ENCODE results near the gene NAA35.

Gene NAA35

DNA sequence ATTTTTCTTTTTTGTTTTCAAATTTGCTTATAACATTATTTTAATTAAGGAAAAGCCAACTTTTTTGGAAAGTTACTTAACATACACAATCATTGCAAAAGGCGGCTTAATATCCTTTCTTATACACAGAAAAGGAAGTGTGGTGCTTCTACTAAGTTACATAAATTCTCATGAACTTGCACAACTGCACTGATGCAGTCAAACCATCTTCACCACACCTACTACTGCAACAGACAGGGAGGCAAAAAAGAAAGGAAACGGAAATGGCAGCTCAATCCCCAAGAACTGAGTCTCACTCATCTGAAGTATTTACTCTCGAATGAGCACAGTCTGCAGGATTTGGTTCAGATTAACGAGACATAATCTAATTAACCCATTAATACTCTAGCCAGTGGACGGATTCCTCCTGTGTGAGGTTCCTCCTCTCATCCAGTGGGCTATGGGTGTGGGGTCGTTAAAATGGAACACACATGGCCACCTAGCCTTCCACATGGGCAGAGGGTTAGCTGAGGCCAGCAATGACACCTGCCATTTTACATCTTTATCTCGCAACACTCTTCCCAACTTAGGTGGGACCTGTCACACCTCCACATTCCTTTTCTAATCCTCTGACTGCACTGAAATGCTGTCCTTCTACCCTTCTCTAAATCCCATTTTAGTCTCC, 128.4 kb downstream of the NAA35 start:
- DNase-seq: no peak
